ENCODE data around the gene TMEM218.

GRCh38 chr11:125100136-125100535 is 11.3 kb downstream of the TMEM218 start:
- no peak for TF ChIP-seq CTCF (IDR thresholded peaks at IDR 0.05 in 2 of 3, conservative IDR thresholded peaks at IDR 0.05 in 1 of 3; ENCODE audit: control insufficient read depth in 2 of 3, extremely low read depth in 1 of 3, insufficient read depth in 1 of 3, low read depth in 3 of 3, low read length in 3 of 3)
- no peak for TF ChIP-seq REST (IDR thresholded peaks at IDR 0.05; ENCODE audit: low read depth, low read length)
- no peak for TF ChIP-seq TAF1 (IDR thresholded peaks at IDR 0.05; ENCODE audit: borderline replicate concordance, low read depth, low read length)
- no peak for TF ChIP-seq RAD21 (IDR thresholded peaks at IDR 0.05; ENCODE audit: insufficient read depth, low read depth, low read length)
- TF ChIP-seq, protein P1, sequence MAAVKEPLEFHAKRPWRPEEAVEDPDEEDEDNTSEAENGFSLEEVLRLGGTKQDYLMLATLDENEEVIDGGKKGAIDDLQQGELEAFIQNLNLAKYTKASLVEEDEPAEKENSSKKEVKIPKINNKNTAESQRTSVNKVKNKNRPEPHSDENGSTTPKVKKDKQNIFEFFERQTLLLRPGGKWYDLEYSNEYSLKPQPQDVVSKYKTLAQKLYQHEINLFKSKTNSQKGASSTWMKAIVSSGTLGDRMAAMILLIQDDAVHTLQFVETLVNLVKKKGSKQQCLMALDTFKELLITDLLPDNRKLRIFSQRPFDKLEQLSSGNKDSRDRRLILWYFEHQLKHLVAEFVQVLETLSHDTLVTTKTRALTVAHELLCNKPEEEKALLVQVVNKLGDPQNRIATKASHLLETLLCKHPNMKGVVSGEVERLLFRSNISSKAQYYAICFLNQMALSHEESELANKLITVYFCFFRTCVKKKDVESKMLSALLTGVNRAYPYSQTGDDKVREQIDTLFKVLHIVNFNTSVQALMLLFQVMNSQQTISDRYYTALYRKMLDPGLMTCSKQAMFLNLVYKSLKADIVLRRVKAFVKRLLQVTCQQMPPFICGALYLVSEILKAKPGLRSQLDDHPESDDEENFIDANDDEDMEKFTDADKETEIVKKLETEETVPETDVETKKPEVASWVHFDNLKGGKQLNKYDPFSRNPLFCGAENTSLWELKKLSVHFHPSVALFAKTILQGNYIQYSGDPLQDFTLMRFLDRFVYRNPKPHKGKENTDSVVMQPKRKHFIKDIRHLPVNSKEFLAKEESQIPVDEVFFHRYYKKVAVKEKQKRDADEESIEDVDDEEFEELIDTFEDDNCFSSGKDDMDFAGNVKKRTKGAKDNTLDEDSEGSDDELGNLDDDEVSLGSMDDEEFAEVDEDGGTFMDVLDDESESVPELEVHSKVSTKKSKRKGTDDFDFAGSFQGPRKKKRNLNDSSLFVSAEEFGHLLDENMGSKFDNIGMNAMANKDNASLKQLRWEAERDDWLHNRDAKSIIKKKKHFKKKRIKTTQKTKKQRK (IDR thresholded peaks at IDR 0.05; ENCODE audit: low read depth, low read length) = no peak
- no peak for TF ChIP-seq IKZF1 (conservative IDR thresholded peaks at IDR 0.05)
- TF ChIP-seq, protein P2, sequence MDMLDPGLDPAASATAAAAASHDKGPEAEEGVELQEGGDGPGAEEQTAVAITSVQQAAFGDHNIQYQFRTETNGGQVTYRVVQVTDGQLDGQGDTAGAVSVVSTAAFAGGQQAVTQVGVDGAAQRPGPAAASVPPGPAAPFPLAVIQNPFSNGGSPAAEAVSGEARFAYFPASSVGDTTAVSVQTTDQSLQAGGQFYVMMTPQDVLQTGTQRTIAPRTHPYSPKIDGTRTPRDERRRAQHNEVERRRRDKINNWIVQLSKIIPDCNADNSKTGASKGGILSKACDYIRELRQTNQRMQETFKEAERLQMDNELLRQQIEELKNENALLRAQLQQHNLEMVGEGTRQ (IDR thresholded peaks at IDR 0.05; ENCODE audit: borderline replicate concordance, low read depth, low read length) = no peak
- TF ChIP-seq KDM1A (IDR thresholded peaks at IDR 0.05; ENCODE audit: borderline replicate concordance) = no peak
- TF ChIP-seq EZH2 (IDR thresholded peaks at IDR 0.05; ENCODE audit: borderline replicate concordance, control insufficient read depth, low read depth, low read length) = no peak
- no peak for TF ChIP-seq SMC3 (IDR thresholded peaks at IDR 0.05; ENCODE audit: borderline replicate concordance, low read length)
- TF ChIP-seq CBX5 (IDR thresholded peaks at IDR 0.05; ENCODE audit: low read depth) = no peak
- no peak for TF ChIP-seq CHD4 (IDR thresholded peaks at IDR 0.05)
- no peak for TF ChIP-seq PML (IDR thresholded peaks at IDR 0.05; ENCODE audit: low read length)
